Choroid plexus epithelial cell (primary cell): ENCODE data around the gene VAMP1.
A peak's percentile ranks its signal among the peaks of the same experiment; 100 is the strongest.

Experiments used
- DNase-seq: peaks from one replicate; pipeline ENCODE4 v3.0.0-alpha.2; 2010; ENCODE audit warnings: low read depth
- H3K4me3 ChIP-seq: 2 replicates; pipeline ENCODE4 v1.5.1; 2011; ENCODE audit warnings: low read depth, mild to moderate bottlenecking, control low read depth, low read length, moderate library complexity
- TF ChIP-seq, protein P1 (sequence below): conservative IDR thresholded peaks from 2 replicates; pipeline ENCODE4 v1.5.1; 2011; ENCODE audit warnings: low read depth, mild to moderate bottlenecking, control low read depth, inconsistent platforms, low read length, moderate library complexity

VAMP1 gene

DNA sequence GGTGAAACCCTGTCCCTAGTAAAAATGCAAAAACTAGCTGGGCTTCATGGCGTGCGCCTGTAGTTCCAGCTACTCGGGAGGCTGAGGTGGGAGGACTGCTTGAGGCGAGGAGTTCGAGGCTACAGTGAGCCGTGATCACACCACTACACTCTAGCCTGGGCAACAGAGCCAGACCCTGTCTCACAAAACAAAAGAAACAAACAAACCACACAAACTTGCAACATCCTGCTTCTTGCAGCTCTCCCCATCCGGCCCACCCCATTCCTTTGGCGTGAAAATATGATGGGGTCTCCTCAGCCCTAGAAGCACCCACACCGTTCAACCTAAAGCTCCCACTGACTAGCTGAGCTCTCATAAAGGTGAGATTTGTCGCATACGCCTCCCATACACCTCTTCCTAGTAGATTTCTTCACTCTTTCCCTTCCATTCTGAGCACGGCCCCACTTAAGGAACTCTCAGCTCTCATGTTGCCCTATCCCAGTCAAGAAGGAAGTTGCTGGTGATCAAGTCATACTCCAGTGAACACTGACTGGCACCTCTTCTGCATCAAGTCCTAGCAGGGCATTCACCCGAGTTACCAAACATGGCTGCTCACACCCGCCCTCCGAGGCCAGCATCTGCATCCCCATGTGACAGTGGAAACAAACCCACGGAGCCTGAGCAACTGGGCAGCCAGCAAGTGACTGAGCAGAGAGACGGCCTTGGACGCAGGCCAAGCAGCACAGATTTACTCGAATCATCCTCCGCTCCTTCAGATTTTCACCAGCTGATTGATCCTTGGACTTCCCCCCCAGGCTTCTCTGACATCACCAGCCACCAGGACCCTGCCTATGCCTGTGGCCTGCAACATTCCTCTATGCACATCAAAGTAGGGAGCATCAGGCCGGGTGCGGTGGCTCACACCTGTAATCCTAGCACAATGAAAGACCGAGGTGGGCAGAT is 44.6 kb downstream of the VAMP1 start:
- DNase-seq = no peak
- H3K4me3 ChIP-seq = no peak overlapping the region
- TF ChIP-seq, protein P1, sequence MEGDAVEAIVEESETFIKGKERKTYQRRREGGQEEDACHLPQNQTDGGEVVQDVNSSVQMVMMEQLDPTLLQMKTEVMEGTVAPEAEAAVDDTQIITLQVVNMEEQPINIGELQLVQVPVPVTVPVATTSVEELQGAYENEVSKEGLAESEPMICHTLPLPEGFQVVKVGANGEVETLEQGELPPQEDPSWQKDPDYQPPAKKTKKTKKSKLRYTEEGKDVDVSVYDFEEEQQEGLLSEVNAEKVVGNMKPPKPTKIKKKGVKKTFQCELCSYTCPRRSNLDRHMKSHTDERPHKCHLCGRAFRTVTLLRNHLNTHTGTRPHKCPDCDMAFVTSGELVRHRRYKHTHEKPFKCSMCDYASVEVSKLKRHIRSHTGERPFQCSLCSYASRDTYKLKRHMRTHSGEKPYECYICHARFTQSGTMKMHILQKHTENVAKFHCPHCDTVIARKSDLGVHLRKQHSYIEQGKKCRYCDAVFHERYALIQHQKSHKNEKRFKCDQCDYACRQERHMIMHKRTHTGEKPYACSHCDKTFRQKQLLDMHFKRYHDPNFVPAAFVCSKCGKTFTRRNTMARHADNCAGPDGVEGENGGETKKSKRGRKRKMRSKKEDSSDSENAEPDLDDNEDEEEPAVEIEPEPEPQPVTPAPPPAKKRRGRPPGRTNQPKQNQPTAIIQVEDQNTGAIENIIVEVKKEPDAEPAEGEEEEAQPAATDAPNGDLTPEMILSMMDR = no peak

DNA sequence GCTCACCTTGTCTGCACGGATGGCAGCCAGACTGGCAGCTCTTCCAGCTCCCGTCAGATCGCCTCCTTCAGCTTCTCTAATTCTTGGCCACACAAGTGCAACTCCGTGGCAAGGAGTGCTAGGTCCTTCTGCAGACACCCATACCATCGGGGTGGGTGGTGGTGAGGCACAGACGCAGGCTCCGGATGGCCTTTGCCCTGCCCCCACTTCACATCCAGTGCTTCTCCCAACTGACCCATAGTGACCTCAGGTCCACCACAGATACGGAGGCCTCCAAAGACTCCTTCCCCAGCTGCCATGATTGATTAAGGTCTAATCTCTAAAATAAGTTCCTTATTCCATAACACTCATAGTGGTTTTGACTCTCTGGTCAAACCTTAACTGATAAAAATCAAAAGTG is 45.6 kb downstream of the VAMP1 start:
- H3K4me3 ChIP-seq = no peak overlapping the region
- TF ChIP-seq, protein P1 = no peak
- no peak for DNase-seq

DNA sequence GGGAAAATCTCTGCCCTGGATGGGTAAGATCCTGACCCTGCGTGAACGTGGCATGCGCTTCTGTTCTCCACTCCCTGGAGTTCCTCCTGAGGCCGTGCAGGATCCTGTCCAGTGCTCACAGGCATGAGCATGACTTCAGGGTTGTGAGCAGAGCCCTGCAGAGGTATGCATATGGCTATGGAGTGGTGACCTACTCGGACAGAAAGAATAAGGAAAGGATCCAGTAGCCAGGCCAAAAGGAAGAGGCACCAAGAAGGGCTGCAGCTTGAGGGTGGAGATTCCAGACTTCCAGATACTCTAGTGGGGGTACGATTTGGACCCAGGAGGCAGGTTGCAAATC is 46.5 kb downstream of the VAMP1 start:
- TF ChIP-seq, protein P1 = no peak
- no peak for DNase-seq
- no peak overlapping the region for H3K4me3 ChIP-seq

DNA sequence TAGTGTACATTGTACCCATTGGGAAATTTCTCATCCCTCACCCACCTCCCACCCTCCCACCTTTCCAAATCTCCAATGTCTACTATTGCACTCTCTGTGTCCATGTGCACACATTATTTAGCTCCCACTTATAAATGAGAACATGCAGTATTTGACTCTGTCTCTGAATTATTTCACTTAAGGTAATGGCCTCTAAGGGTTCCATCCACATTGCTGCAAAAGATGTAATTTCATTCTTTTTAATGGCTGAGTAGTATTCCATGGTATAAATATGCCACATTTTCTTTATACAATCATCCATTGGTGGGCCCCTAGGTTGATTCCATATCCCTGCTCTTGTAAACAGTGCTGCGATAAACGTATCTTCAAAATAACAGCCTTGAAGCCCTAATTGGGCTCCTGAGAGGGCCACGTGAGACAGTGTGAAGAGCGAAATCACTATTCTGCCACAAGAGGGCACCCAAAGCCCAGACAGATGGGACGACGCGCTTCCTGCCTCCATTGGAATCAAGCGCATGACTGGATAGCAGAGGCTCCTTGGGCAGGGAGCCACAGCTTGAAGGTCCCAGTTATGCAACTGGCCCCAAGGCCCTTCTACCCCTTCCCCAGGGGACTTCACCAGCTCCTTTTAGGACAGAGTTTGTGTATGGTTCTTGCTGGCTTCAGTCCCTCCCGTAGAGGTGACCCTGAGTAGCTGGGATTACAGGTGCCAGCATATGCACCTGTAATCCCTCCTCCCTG is 47.0 kb downstream of the VAMP1 start:
- H3K4me3 ChIP-seq = no peak overlapping the region
- TF ChIP-seq, protein P1 = peak; percentile 92

DNA sequence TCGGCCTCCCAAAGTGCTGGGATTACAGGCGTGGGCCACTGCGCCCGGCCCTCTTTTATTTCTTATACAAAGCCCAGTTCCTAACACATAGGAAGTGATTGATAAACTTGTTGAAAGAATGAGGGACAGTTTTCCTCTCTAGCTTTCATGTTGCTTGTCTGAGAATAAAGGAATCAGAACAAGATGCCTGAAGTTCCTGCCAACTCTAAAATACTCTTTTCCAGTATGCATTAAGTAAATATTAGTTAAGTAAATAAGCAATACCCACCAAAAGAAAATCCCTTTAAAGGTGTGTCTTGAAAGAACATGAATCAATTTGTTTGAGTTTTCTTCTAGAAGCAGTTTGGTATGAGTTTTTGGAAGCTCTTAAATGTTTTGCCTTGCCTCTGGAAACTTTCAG is 50.1 kb downstream of the VAMP1 start:
- DNase-seq = no peak
- TF ChIP-seq, protein P1 = no peak

More for the DNA sequence above, 47.0 kb downstream of the VAMP1 start:
- DNase-seq = peak; percentile 96

DNA sequence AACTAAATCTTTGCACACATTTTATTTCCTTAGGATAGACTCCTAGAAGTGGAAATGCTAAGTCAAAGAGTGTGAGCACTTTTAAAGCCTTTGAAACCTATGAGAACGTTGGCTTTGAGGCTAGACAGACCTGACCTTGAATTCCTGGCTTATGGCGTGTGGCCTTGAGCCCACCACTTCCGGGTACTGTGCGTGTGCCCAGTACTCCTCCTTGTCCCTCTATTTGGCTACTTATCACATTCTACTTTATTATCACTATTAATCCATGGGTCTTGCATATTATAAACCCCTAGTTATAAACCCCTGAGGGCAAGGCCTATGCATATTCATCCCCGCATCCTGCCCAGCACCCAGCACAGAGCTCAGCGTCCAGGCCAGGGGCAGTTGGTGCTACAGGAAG is 51.7 kb downstream of the VAMP1 start:
- no peak overlapping the region for H3K4me3 ChIP-seq
- TF ChIP-seq, protein P1 = no peak
- no peak for DNase-seq

More for the DNA sequence above, 50.1 kb downstream of the VAMP1 start:
- H3K4me3 ChIP-seq = no peak overlapping the region
